ENCODE measurements around the gene EIF4G2. TPM values are rescaled to one million over a fixed set of nuclear protein-coding genes. Genes with fewer than 3 reads are reported as not detected.
"Not testable (repeated sequence)": the region's sequence is repeated elsewhere in the genome, so short reads cannot be mapped to it uniquely, and the experiment has no call there.

Gene EIF4G2
- total RNA-seq, 5 donors from 2014 or later (not counting 1 experiment from before 2014, with no cell fraction given) = 575 to 1,022 (median 643) TPM

DNA sequence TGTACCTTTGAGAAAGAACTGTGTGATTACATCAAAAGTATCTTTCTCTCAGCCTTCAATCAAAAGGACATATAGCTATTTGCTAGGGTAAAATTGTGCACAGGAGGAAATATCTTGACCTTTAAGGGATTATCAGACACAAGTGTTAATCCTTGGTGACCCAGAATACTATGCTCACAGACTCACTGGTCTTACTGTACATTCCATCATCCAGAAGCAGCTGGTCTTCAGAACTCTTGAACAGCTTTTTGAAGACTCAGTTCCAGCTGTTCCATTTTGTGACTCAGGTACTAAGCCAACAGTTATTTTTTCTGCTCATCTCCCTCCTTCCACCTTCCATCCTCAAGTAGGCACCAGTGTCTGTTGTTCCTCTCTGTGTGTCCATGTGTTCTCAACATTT lies 29.4 kb upstream of the EIF4G2 start:
- Histone ChIP-seq H3K27me3 (replicated peaks in 1 of 2; ENCODE audit: control insufficient read depth in 2 of 2, extremely low read depth in 1 of 2, insufficient read depth in 2 of 2, low read length in 1 of 2) (no peaks in the 10 kb centered on the region), H3K4me3 (ENCODE audit: control insufficient read depth in 1 of 2, extremely low read depth in 1 of 2, low read length in 1 of 2) (no peak overlapping the region), H3K27ac (ENCODE audit: low read length) (no peak overlapping the region), H3K4me1 (ENCODE audit: control insufficient read depth in 1 of 2, extremely low read depth in 1 of 2, insufficient read depth in 2 of 2, low read length in 2 of 2) (no peaks in the 10 kb centered on the region), H3K36me3 (ENCODE audit: control insufficient read depth in 2 of 2, extremely low read depth in 1 of 2, insufficient read depth in 1 of 2, low read length in 1 of 2) (no peaks in the 10 kb centered on the region), H3K9me3 (no peaks in the 10 kb centered on the region)
- no peak overlapping the region for H3K27ac Mint-ChIP-seq
- H3K9me3 Mint-ChIP-seq = no peaks in the 10 kb centered on the region
- no peak for DNase-seq
- ChIA-PET CTCF (no interaction called here), POLR2A (interaction anchor here in 1 of 2 donors (1.9 kb wide), 1 partner anchor 29 kb away, joined by 7 read pairs; the partner anchor contains the start of gene EIF4G2)
- no peaks in the 10 kb centered on the region for H3K36me3 Mint-ChIP-seq
- no peaks in the 10 kb centered on the region for H3K27me3 Mint-ChIP-seq
- no peak overlapping the region for H3K4me3 Mint-ChIP-seq
- no peak for ATAC-seq (replicated peaks in 1 of 4)
- peaks cover 0 to 10% (median 7%) of the 10 kb centered on the region in 3 donors for H3K4me1 Mint-ChIP-seq

GRCh38 chr11:10836884-10837283 lies 28.2 kb upstream of the EIF4G2 start:
- H3K4me3 Mint-ChIP-seq; H3K27me3 ChIP-seq (replicated peaks in 1 of 2; ENCODE audit: control insufficient read depth in 2 of 2, extremely low read depth in 1 of 2, insufficient read depth in 2 of 2, low read length in 1 of 2); H3K27ac ChIP-seq (ENCODE audit: low read length); H3K9me3 ChIP-seq; H3K9me3 Mint-ChIP-seq; H3K36me3 ChIP-seq (ENCODE audit: control insufficient read depth in 2 of 2, extremely low read depth in 1 of 2, insufficient read depth in 1 of 2, low read length in 1 of 2); CTCF ChIA-PET; H3K4me1 ChIP-seq (ENCODE audit: control insufficient read depth in 1 of 2, extremely low read depth in 1 of 2, insufficient read depth in 2 of 2, low read length in 2 of 2); DNase-seq; H3K36me3 Mint-ChIP-seq; H3K27me3 Mint-ChIP-seq; H3K4me3 ChIP-seq (ENCODE audit: control insufficient read depth in 1 of 2, extremely low read depth in 1 of 2, low read length in 1 of 2); H3K27ac Mint-ChIP-seq; H3K4me1 Mint-ChIP-seq; ATAC-seq (replicated peaks in 1 of 4): not testable (repeated sequence)
- 100% methylated on average over 1 of the region's 4 CpGs for WGBS (ENCODE audit: insufficient coverage)
- POLR2A ChIA-PET = interaction anchor here in 1 of 2 donors (1.4 kb wide), 1 partner anchor 28 kb away, joined by 5 read pairs; no protein-coding TSS in a partner anchor

DNA sequence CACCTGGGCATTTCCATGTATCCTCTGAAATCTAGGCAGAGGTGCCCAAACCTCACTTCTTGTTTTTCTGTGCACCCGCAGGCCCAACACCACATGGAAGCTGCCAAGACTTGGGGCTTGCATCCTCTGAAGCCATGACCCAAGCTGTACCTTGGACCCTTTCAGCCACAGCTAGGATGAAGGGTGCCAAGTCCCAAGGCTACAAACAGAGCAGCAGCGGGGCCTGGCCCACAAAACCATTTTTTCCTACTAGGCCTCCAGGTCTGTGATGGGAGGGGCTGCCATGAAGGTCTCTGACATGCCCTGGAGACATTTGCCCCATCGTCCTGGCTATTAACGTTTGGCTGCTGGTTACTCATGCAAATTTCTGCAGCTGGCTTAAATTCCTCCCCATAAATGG lies 20.4 kb upstream of the EIF4G2 start:
- no peaks in the 10 kb centered on the region for H3K36me3 ChIP-seq (ENCODE audit: control insufficient read depth in 2 of 2, extremely low read depth in 1 of 2, insufficient read depth in 1 of 2, low read length in 1 of 2)
- no peak overlapping the region for H3K27ac Mint-ChIP-seq
- no peaks in the 10 kb centered on the region for H3K4me1 ChIP-seq (ENCODE audit: control insufficient read depth in 1 of 2, extremely low read depth in 1 of 2, insufficient read depth in 2 of 2, low read length in 2 of 2)
- ChIA-PET CTCF (no interaction called here), POLR2A (no interaction called here)
- no peak for DNase-seq
- H3K9me3 ChIP-seq = no peaks in the 10 kb centered on the region
- H3K9me3 Mint-ChIP-seq = no peaks in the 10 kb centered on the region
- WGBS (ENCODE audit: insufficient coverage) = 100% methylated on average over 3 of the region's 4 CpGs
- no peaks in the 10 kb centered on the region for H3K27me3 ChIP-seq (replicated peaks in 1 of 2; ENCODE audit: control insufficient read depth in 2 of 2, extremely low read depth in 1 of 2, insufficient read depth in 2 of 2, low read length in 1 of 2)
- no peaks in the 10 kb centered on the region for H3K27me3 Mint-ChIP-seq
- peaks cover 6% of the 10 kb centered on the region for H3K36me3 Mint-ChIP-seq
- H3K4me3 ChIP-seq (ENCODE audit: control insufficient read depth in 1 of 2, extremely low read depth in 1 of 2, low read length in 1 of 2) = no peak overlapping the region
- no peak for ATAC-seq (replicated peaks in 1 of 4)
- peaks cover 5 to 9% (median 7%) of the 10 kb centered on the region in 3 donors for H3K4me1 Mint-ChIP-seq
- no peak overlapping the region for H3K4me3 Mint-ChIP-seq
- no peak overlapping the region for H3K27ac ChIP-seq (ENCODE audit: low read length)

- H3K27ac Mint-ChIP-seq = no peak overlapping the region
- H3K36me3 Mint-ChIP-seq = peaks cover 6% of the 10 kb centered on the region
- no peak overlapping the region for H3K4me3 ChIP-seq (ENCODE audit: control insufficient read depth in 1 of 2, extremely low read depth in 1 of 2, low read length in 1 of 2)
- CTCF ChIA-PET = no interaction called here
- DNase-seq (no peak), ATAC-seq (replicated peaks in 1 of 4) (no peak)
- H3K27me3 Mint-ChIP-seq = no peaks in the 10 kb centered on the region
- no peak overlapping the region for H3K4me3 Mint-ChIP-seq
- no peaks in the 10 kb centered on the region for H3K36me3 ChIP-seq (ENCODE audit: control insufficient read depth in 2 of 2, extremely low read depth in 1 of 2, insufficient read depth in 1 of 2, low read length in 1 of 2)
- H3K9me3 ChIP-seq = no peaks in the 10 kb centered on the region
- H3K4me1 Mint-ChIP-seq = peaks cover 5 to 14% (median 9%) of the 10 kb centered on the region in 3 donors
- WGBS (ENCODE audit: insufficient coverage) = 82% methylated on average over 2 of the region's 2 CpGs
- H3K4me1 ChIP-seq (ENCODE audit: control insufficient read depth in 1 of 2, extremely low read depth in 1 of 2, insufficient read depth in 2 of 2, low read length in 2 of 2) = no peaks in the 10 kb centered on the region
- no peaks in the 10 kb centered on the region for H3K9me3 Mint-ChIP-seq
- H3K27me3 ChIP-seq (replicated peaks in 1 of 2; ENCODE audit: control insufficient read depth in 2 of 2, extremely low read depth in 1 of 2, insufficient read depth in 2 of 2, low read length in 1 of 2) = no peaks in the 10 kb centered on the region
- POLR2A ChIA-PET = no interaction called here
- H3K27ac ChIP-seq (ENCODE audit: low read length) = no peak overlapping the region
Observed at GRCh38 chr11:10828402-10828801, 19.7 kb upstream of the EIF4G2 start.

GRCh38 chr11:10824888-10825287 lies 16.2 kb upstream of the EIF4G2 start:
- H3K4me3 ChIP-seq (ENCODE audit: control insufficient read depth in 1 of 2, extremely low read depth in 1 of 2, low read length in 1 of 2) = no peak overlapping the region
- H3K9me3 Mint-ChIP-seq = no peaks in the 10 kb centered on the region
- H3K36me3 ChIP-seq (ENCODE audit: control insufficient read depth in 2 of 2, extremely low read depth in 1 of 2, insufficient read depth in 1 of 2, low read length in 1 of 2) = no peaks in the 10 kb centered on the region
- POLR2A ChIA-PET = interaction anchor here (0.5 kb wide), 2 partner anchors 23 to 50 kb away, joined by 3 to 4 read pairs; no protein-coding TSS in a partner anchor
- no peaks in the 10 kb centered on the region for H3K27me3 ChIP-seq (replicated peaks in 1 of 2; ENCODE audit: control insufficient read depth in 2 of 2, extremely low read depth in 1 of 2, insufficient read depth in 2 of 2, low read length in 1 of 2)
- DNase-seq (peak in 1 of 35 experiments; percentile 3), ATAC-seq (replicated peaks in 1 of 4) (peak; percentile 43 to 56 (median 54))
- no peak overlapping the region for H3K4me3 Mint-ChIP-seq
- peaks cover 14% of the 10 kb centered on the region for H3K36me3 Mint-ChIP-seq
- no peaks in the 10 kb centered on the region for H3K27me3 Mint-ChIP-seq
- no CpG with 5 or more reads among the region's 3 CpGs for WGBS (ENCODE audit: insufficient coverage)
- no peaks in the 10 kb centered on the region for H3K4me1 ChIP-seq (ENCODE audit: control insufficient read depth in 1 of 2, extremely low read depth in 1 of 2, insufficient read depth in 2 of 2, low read length in 2 of 2)
- no peak overlapping the region for H3K27ac ChIP-seq (ENCODE audit: low read length)
- H3K9me3 ChIP-seq = no peaks in the 10 kb centered on the region
- peak overlapping the region in 1 of 2 donors; percentile 30 for H3K27ac Mint-ChIP-seq
- CTCF ChIA-PET = no interaction called here
- H3K4me1 Mint-ChIP-seq = peaks cover 8 to 23% (median 10%) of the 10 kb centered on the region in 3 donors

GRCh38 chr11:10823152-10823579 lies 14.4 kb upstream of the EIF4G2 start:
- Histone ChIP-seq H3K9me3 (no peaks in the 10 kb centered on the region), H3K36me3 (ENCODE audit: control insufficient read depth in 2 of 2, extremely low read depth in 1 of 2, insufficient read depth in 1 of 2, low read length in 1 of 2) (no peaks in the 10 kb centered on the region), H3K4me1 (ENCODE audit: control insufficient read depth in 1 of 2, extremely low read depth in 1 of 2, insufficient read depth in 2 of 2, low read length in 2 of 2) (no peaks in the 10 kb centered on the region), H3K4me3 (ENCODE audit: control insufficient read depth in 1 of 2, extremely low read depth in 1 of 2, low read length in 1 of 2) (no peak overlapping the region), H3K27ac (ENCODE audit: low read length) (no peak overlapping the region), H3K27me3 (replicated peaks in 1 of 2; ENCODE audit: control insufficient read depth in 2 of 2, extremely low read depth in 1 of 2, insufficient read depth in 2 of 2, low read length in 1 of 2) (no peaks in the 10 kb centered on the region)
- 68% methylated on average over 2 of the region's 2 CpGs for WGBS (ENCODE audit: insufficient coverage)
- peaks cover 13% of the 10 kb centered on the region for H3K36me3 Mint-ChIP-seq
- ATAC-seq (replicated peaks in 1 of 4) (peak in 1 of 4 experiments; percentile 68), DNase-seq (no peak)
- no peaks in the 10 kb centered on the region for H3K27me3 Mint-ChIP-seq
- peak overlapping the region; percentile 17 to 71 for H3K27ac Mint-ChIP-seq
- ChIA-PET CTCF (no interaction called here), POLR2A (interaction anchor here in 1 of 2 donors (0.5 kb wide), 1 partner anchor 13 kb away, joined by 3 read pairs; no protein-coding TSS in a partner anchor)
- no peaks in the 10 kb centered on the region for H3K9me3 Mint-ChIP-seq
- H3K4me1 Mint-ChIP-seq = peaks cover 8 to 23% (median 10%) of the 10 kb centered on the region in 3 donors
- H3K4me3 Mint-ChIP-seq = peak overlapping the region in 1 of 3 donors; percentile 37

GRCh38 chr11:10822491-10822890 lies 13.8 kb upstream of the EIF4G2 start:
- DNase-seq; CTCF ChIA-PET; ATAC-seq (replicated peaks in 1 of 4); H3K36me3 ChIP-seq (ENCODE audit: control insufficient read depth in 2 of 2, extremely low read depth in 1 of 2, insufficient read depth in 1 of 2, low read length in 1 of 2); H3K27me3 Mint-ChIP-seq; H3K27me3 ChIP-seq (replicated peaks in 1 of 2; ENCODE audit: control insufficient read depth in 2 of 2, extremely low read depth in 1 of 2, insufficient read depth in 2 of 2, low read length in 1 of 2); H3K27ac Mint-ChIP-seq; H3K4me3 Mint-ChIP-seq; H3K4me3 ChIP-seq (ENCODE audit: control insufficient read depth in 1 of 2, extremely low read depth in 1 of 2, low read length in 1 of 2); H3K9me3 ChIP-seq; H3K27ac ChIP-seq (ENCODE audit: low read length); H3K4me1 ChIP-seq (ENCODE audit: control insufficient read depth in 1 of 2, extremely low read depth in 1 of 2, insufficient read depth in 2 of 2, low read length in 2 of 2); H3K9me3 Mint-ChIP-seq: not testable (repeated sequence)
- POLR2A ChIA-PET = interaction anchor here in 1 of 2 donors (0.5 to 0.6 kb wide), 2 partner anchors 13 kb away, joined by 3 to 4 read pairs; no protein-coding TSS in a partner anchor
- Mint-ChIP-seq H3K4me1 (peaks cover 8 to 23% (median 10%) of the 10 kb centered on the region in 3 donors), H3K36me3 (peaks cover 12% of the 10 kb centered on the region)
- WGBS (ENCODE audit: insufficient coverage) = no CpG with 5 or more reads among the region's 3 CpGs

All from T-cell (primary cell).